C4-2B (cell line): Measurements from ENCODE around the gene WDR90.
A peak's percentile ranks its signal among the peaks of the same experiment; 100 is the strongest.

Source experiments
- CTCF ChIP-seq: fragments of 450-650 bp; conservative IDR thresholded peaks from 2 replicates; pipeline ENCODE4 v1.5.1; 2017; ENCODE audit warnings: mild to moderate bottlenecking
- ZFX ChIP-seq: fragments of 450-650 bp; IDR thresholded peaks from 2 replicates; pipeline ENCODE4 v1.6.1; 2017

GRCh38 chr16:695355-696089, 46.4 kb downstream of the WDR90 start:
- TF ChIP-seq CTCF: no peak
- peak; percentile 66; the same call in 1 of the 2 replicates for TF ChIP-seq ZFX
